Measurements from ENCODE around the gene FLOT1.

DNA sequence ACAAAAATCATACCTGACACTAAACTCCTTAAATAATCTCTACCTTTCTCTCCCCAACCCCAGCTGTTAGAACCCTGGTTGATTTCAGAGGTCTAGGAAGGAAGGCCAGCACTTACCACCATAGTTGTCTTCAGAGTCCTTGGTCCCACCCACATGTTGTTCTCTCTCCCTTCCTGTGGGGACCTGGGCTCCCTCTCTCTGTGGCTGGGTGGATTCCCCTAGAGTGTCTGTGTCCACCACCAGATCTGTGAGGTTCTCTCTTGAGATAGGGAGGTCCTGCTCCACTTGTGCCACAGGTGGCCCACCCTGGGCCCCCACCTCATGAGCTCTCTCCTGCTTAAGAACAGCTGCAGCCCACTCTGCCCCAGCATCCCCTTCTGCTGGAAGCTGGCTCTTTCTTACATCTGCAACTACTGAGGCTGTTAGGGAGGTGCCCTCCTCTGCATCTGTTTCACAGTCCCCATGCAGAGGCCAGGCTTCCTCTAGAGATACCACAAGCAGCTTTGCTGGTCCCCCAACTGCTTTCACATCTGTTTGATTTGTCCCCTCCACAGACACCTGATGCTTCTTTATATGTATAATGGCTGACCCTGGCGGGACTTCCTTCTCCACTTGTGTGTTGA, 30.6 kb downstream of the FLOT1 start:
- TF ChIP-seq, protein P1, sequence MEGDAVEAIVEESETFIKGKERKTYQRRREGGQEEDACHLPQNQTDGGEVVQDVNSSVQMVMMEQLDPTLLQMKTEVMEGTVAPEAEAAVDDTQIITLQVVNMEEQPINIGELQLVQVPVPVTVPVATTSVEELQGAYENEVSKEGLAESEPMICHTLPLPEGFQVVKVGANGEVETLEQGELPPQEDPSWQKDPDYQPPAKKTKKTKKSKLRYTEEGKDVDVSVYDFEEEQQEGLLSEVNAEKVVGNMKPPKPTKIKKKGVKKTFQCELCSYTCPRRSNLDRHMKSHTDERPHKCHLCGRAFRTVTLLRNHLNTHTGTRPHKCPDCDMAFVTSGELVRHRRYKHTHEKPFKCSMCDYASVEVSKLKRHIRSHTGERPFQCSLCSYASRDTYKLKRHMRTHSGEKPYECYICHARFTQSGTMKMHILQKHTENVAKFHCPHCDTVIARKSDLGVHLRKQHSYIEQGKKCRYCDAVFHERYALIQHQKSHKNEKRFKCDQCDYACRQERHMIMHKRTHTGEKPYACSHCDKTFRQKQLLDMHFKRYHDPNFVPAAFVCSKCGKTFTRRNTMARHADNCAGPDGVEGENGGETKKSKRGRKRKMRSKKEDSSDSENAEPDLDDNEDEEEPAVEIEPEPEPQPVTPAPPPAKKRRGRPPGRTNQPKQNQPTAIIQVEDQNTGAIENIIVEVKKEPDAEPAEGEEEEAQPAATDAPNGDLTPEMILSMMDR (IDR thresholded peaks at IDR 0.05) = no peak
- TF ChIP-seq EZH2 (IDR thresholded peaks at IDR 0.05) (no peak), EZH2phosphoT487 (IDR thresholded peaks at IDR 0.05) (no peak)
